Fibroblast of mammary gland (primary cell): ENCODE measurements around the gene WDR12.

ENCODE experiments used
- DNase-seq: peaks from one replicate; pipeline ENCODE4 v3.0.0-alpha.2; 2010; ENCODE audit warnings: low read depth
- H3K4me3 ChIP-seq: 2 replicates; pipeline ENCODE4 v1.5.1; 2011; ENCODE audit warnings: low read depth, mild to moderate bottlenecking, low read length, moderate library complexity; ENCODE audit not compliant: control insufficient read depth
- TF ChIP-seq, protein P1 (sequence below): conservative IDR thresholded peaks from 2 replicates; pipeline ENCODE4 v1.5.1; 2011; ENCODE audit warnings: low read depth, low read length, inconsistent platforms; ENCODE audit not compliant: control insufficient read depth, insufficient read depth

WDR12 gene

GRCh38 chr2:202848813-202849212 lies 62.7 kb downstream of the WDR12 start:
- TF ChIP-seq, protein P1, sequence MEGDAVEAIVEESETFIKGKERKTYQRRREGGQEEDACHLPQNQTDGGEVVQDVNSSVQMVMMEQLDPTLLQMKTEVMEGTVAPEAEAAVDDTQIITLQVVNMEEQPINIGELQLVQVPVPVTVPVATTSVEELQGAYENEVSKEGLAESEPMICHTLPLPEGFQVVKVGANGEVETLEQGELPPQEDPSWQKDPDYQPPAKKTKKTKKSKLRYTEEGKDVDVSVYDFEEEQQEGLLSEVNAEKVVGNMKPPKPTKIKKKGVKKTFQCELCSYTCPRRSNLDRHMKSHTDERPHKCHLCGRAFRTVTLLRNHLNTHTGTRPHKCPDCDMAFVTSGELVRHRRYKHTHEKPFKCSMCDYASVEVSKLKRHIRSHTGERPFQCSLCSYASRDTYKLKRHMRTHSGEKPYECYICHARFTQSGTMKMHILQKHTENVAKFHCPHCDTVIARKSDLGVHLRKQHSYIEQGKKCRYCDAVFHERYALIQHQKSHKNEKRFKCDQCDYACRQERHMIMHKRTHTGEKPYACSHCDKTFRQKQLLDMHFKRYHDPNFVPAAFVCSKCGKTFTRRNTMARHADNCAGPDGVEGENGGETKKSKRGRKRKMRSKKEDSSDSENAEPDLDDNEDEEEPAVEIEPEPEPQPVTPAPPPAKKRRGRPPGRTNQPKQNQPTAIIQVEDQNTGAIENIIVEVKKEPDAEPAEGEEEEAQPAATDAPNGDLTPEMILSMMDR = no peak
- no peak overlapping the region for H3K4me3 ChIP-seq
- DNase-seq = no peak

- DNase-seq = no peak
- TF ChIP-seq, protein P1 = no peak
- H3K4me3 ChIP-seq = no peak overlapping the region
Observed at GRCh38 chr2:202847693-202848524, 63.6 kb downstream of the WDR12 start.

GRCh38 chr2:202844656-202845055 lies 66.8 kb downstream of the WDR12 start:
- H3K4me3 ChIP-seq = no peak overlapping the region
- DNase-seq = no peak
- TF ChIP-seq, protein P1 = no peak

DNA sequence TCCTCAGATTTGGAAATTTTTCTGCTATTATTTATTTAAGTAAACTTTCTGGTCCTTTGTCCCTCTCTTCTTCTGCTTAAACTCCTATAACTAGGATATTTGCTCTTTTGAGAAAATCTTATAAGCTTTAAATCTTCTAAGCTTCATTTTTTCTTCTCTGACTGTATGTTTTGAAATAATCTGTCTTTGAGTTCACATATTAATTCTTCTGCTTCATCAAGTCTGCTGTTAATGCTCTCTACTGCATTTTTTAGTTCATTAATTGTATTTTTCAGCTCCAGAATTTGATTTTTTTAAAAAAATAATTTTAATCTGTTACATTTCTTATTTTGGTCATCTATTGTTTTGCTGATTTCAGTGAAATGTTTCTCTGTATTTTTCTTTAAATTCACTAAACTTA lies 68.8 kb downstream of the WDR12 start:
- no peak overlapping the region for H3K4me3 ChIP-seq
- TF ChIP-seq, protein P1 = no peak
- no peak for DNase-seq

DNA sequence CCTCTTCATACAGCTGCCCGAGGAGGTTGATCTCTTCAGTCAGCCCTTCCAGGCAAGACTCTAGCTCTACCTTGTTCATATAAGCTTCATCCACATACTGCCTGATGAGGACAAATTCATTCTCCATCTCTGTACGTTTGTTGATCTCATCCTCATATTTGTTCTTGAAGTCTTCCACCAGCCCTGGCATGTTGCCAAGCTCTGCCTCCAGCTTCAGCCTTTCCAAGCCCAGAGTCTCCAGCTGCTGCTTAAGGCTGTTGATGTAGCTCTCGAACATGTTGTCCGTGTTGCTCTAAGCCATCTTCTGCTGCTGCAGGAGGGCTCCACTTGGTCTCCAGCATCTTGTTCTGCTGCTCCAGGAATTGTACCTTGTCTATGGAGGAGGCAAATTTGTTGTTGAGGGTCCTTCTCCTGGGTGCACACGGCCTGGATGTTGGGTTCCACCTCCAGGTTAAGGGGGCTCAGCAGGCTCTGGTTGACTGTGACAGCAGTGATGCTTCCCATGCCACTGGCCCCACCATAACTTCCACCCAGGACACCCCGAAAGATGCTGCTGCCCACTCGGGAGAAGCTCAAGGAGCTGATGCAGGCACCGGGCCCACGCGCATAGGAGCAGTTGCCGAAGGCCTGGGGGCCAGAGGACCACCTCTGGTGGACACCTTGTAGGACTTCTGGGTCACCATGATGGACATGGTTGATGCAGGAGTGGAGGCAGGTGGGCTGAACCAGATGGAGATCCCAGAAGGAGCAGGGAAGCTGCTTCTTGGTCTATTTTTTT lies 70.2 kb downstream of the WDR12 start:
- H3K4me3 ChIP-seq = no peak overlapping the region
- DNase-seq = no peak
- TF ChIP-seq, protein P1 = no peak

- H3K4me3 ChIP-seq = no peak overlapping the region
- TF ChIP-seq, protein P1 = peak; percentile 85
- peak; percentile 65 for DNase-seq
Observed at GRCh38 chr2:202831242-202832220, 79.9 kb downstream of the WDR12 start.
